Measurements from ENCODE around the gene RPS21. TPM values are rescaled to one million over a fixed set of nuclear protein-coding genes. Genes with fewer than 3 reads are reported as not detected.

The RPS21 gene
- total and polyA plus RNA-seq, 2 of the 13 experiments (the other 11 are each of a cell fraction or from before 2014, with no cell fraction given), result 2,647 to 11,063 TPM

GRCh38 chr20:62378215-62378614 is 8.7 kb upstream of the RPS21 start:
- Histone ChIP-seq H3K4me3 (replicated peaks in 1 of 3; ENCODE audit: insufficient read depth in 1 of 3, low read depth in 2 of 3, low read length in 3 of 3) (no peak overlapping the region), H3K27ac (ENCODE audit: extremely low read length, insufficient read depth, low read length) (no peak overlapping the region), H2AFZ (ENCODE audit: low read length) (no peak overlapping the region), H3K9me3 (ENCODE audit: low read length) (no peaks in the 10 kb centered on the region), H3K27me3 (ENCODE audit: control insufficient read depth in 1 of 2, insufficient read depth in 2 of 2, low read length in 2 of 2) (no peaks in the 10 kb centered on the region), H3K36me3 (replicated peaks in 1 of 2; ENCODE audit: control insufficient read depth in 1 of 2, insufficient read depth in 2 of 2, low read length in 2 of 2) (0 out of 5 replicates have a peak, but pooled peaks cover 2 to 6% of the 10 kb centered on the region in 2 experiments), H3K4me1 (ENCODE audit: insufficient read depth, low read length) (peaks cover 52% of the 10 kb centered on the region), H3K9ac (ENCODE audit: insufficient read depth, low read depth, low read length) (no peak overlapping the region), H3K79me2 (ENCODE audit: insufficient read depth, low read length) (no peaks in the 10 kb centered on the region), H3K4me2 (ENCODE audit: low read depth, low read length) (no peak overlapping the region), H4K20me1 (ENCODE audit: insufficient read depth, low read length) (peaks cover 6% of the 10 kb centered on the region; the same call in 1 of the 2 replicates)
- POLR2A ChIA-PET, result interaction anchor here (4.3 to 5.4 kb wide), 2 partner anchors 8 to 12 kb away, joined by 41 to 95 read pairs; partner anchors contain the start of genes LAMA5 and RPS21
- ATAC-seq (no peak), FAIRE-seq (no peak), DNase-seq (ENCODE audit: low spot score) (no peak)
- CTCF ChIA-PET (ENCODE audit: low intra/inter-chr PET ratio, low total read pairs), result interaction anchor here (4.8 kb wide), 1 partner anchor 76 kb away, joined by 73 read pairs; the partner anchor contains the start of gene ADRM1
- intact Hi-C loops (cut with micrococcal nuclease; ENCODE audit: unreplicated experiment), result loop anchor here (5.0 to 10.0 kb wide), 2 partner anchors 141 to 417 kb away; partner anchors contain the start of genes MRGBP and OSBPL2
- WGBS (ENCODE audit: low lambda C conversion rate), result 66% methylated on average over 16 of the region's 22 CpGs
- in situ Hi-C loops (cut with HindIII; ENCODE audit: extremely low pct_ligation_motif_present, low pct_unique_long_range_greater_than_20kb), result no loop called here
- no TSS peak for BruUV-seq (replicated peaks)
- TF ChIP-seq ZNF253 (CRISPR knock-in tag; IDR thresholded peaks at IDR 0.05; ENCODE audit: borderline replicate concordance), result no peak
- TF ChIP-seq NFRKB (IDR thresholded peaks at IDR 0.05), result no peak
- TF ChIP-seq GATAD1 (CRISPR knock-in tag; IDR thresholded peaks at IDR 0.05), result no peak
- TF ChIP-seq ZNF451 (CRISPR knock-in tag; IDR thresholded peaks at IDR 0.05), result no peak
- TF ChIP-seq SSRP1 (CRISPR knock-in tag; IDR thresholded peaks at IDR 0.05), result no peak
- TF ChIP-seq ZBTB33 (CRISPR knock-in tag; IDR thresholded peaks at IDR 0.05), result peak; percentile 34; the same call in 1 of the 2 replicates
- TF ChIP-seq DBP (CRISPR knock-in tag; IDR thresholded peaks at IDR 0.05; ENCODE audit: not compliant biosample characterization), result no peak
- TF ChIP-seq ZNF224 (CRISPR knock-in tag; IDR thresholded peaks at IDR 0.05), result no peak
- no peak for TF ChIP-seq HNF1B (CRISPR knock-in tag; IDR thresholded peaks at IDR 0.05)
- no peak for TF ChIP-seq PHF8 (CRISPR knock-in tag; IDR thresholded peaks at IDR 0.05)
- TF ChIP-seq ZNF687 (CRISPR knock-in tag; IDR thresholded peaks at IDR 0.05), result peak; percentile 32; the same call in 1 of the 2 replicates
- no peak for TF ChIP-seq NFIB (CRISPR knock-in tag; IDR thresholded peaks at IDR 0.05; ENCODE audit: borderline replicate concordance)
- no peak for TF ChIP-seq NCOR1 (IDR thresholded peaks at IDR 0.05; ENCODE audit: borderline replicate concordance, low read length)
- peak; percentile 23 for TF ChIP-seq AGO1 (IDR thresholded peaks at IDR 0.05; ENCODE audit: low read depth, low read length, poor library complexity, severe bottlenecking)
- TF ChIP-seq HIVEP1 (CRISPR knock-in tag; IDR thresholded peaks at IDR 0.05), result no peak
- no peak for TF ChIP-seq TGIF2 (CRISPR knock-in tag; IDR thresholded peaks at IDR 0.05)
- no peak for TF ChIP-seq ZFY (CRISPR knock-in tag; IDR thresholded peaks at IDR 0.05)
- TF ChIP-seq CBX1 (IDR thresholded peaks at IDR 0.05; ENCODE audit: low read depth), result no peak

All from HepG2 (cell line).